Lung (tissue), 12 donors: Measurements from ENCODE around the gene KRT31. TPM values are rescaled to one million over a fixed set of nuclear protein-coding genes. Genes with fewer than 3 reads are reported as not detected.
"Not testable (repeated sequence)": the region's sequence is repeated elsewhere in the genome, so short reads cannot be mapped to it uniquely, and the experiment has no call there.

Source experiments
- ATAC-seq: fragments of 200-7000 bp; cut with Tn5 transposase; one replicate; pipeline ENCODE4 v1.9.1; 2020; ENCODE audit warnings: moderate number of reproducible peaks; ENCODE audit not compliant: insufficient read depth, low FRiP score
- DNase-seq, 3 donors: peaks; one replicate each; pipeline ENCODE4 v3.0.0-alpha.2; 2013 to 2017
- H3K27ac ChIP-seq, 2 donors: one replicate each; pipeline ENCODE4 v1.5.1; 2013; ENCODE audit warnings: mild to moderate bottlenecking in 2 of 2, moderate library complexity in 2 of 2, control low read depth in 1 of 2, inconsistent platforms in 1 of 2, low read depth in 1 of 2, low read length in 1 of 2
- H3K27me3 ChIP-seq, 3 donors: one replicate each; pipeline ENCODE4 v1.5.1; 2013; ENCODE audit warnings: low read length in 2 of 3; ENCODE audit not compliant: control insufficient read depth in 3 of 3, insufficient read depth in 3 of 3
- H3K36me3 ChIP-seq, 4 donors: one replicate each; pipeline ENCODE4 v1.5.1; 2013; ENCODE audit warnings: low read length in 4 of 4, mild to moderate bottlenecking in 1 of 4, moderate library complexity in 1 of 4; ENCODE audit not compliant: control insufficient read depth in 4 of 4, insufficient read depth in 4 of 4
- H3K4me1 ChIP-seq, 5 donors: one replicate each; pipeline ENCODE4 v1.5.1; 2013; ENCODE audit warnings: low read length in 5 of 5, mild to moderate bottlenecking in 2 of 5, moderate library complexity in 1 of 5; ENCODE audit not compliant: control insufficient read depth in 5 of 5, insufficient read depth in 5 of 5
- H3K4me3 ChIP-seq: one replicate; pipeline ENCODE4 v1.5.1; 2013; ENCODE audit warnings: mild to moderate bottlenecking, control low read depth, moderate library complexity
- H3K9ac ChIP-seq, 2 donors: one replicate each; pipeline ENCODE4 v1.5.1; 2013; ENCODE audit warnings: low read length in 2 of 2, control low read depth in 1 of 2; ENCODE audit not compliant: insufficient read depth in 1 of 2
- H3K9me3 ChIP-seq, 4 donors: one replicate each; pipeline ENCODE4 v1.5.1; 2013; ENCODE audit warnings: low read length in 3 of 4, mild to moderate bottlenecking in 1 of 4, moderate library complexity in 1 of 4; ENCODE audit not compliant: control insufficient read depth in 4 of 4, insufficient read depth in 3 of 4
- CTCF ChIP-seq: IDR thresholded peaks from 2 replicates; pipeline ENCODE4 v1.5.1; 2012; ENCODE audit warnings: mild to moderate bottlenecking; ENCODE audit errors: control extremely low read depth, extremely low read depth
- WGBS, 2 donors: extraction: QIAGEN DNeasy Blood & Tissue Kit; methylation state at CpG; one replicate each; pipeline ENCODE4 v1.1.7; 2013; 5-methylcytosine and 5-hydroxymethylcytosine counted together
- polyA plus RNA-seq, 2 donors: library from polyadenylated mRNA; stranded (reverse); fragments of 200-250 nt; gene quantifications; one replicate each; pipeline ENCODE4 v1.2.1, GENCODE V29; 2013
- total RNA-seq, 2 donors: library from RNA; depleted of rRNA in 1 of 2; stranded (reverse); fragments of >200 nt in 1 of 2; gene quantifications; one replicate each; pipeline ENCODE4 v1.2.1, GENCODE V29; 2014 to 2021
- donor health status: control.
- donor health status: control.
- donor health status: Bipolar disorder and iron deficiency.
- donor health status: healthy.
- donor health status: DM: yes; HTN: yes; CAD: no.

The KRT31 gene
- total and polyA plus RNA-seq, 4 donors: 0.02 TPM; not detected in 3

GRCh38 chr17:41433586-41433985 is 36.2 kb upstream of the KRT31 start:
- no peaks in the 10 kb centered on the region for H3K27me3 ChIP-seq
- H3K36me3 ChIP-seq: no peaks in the 10 kb centered on the region
- 63 to 67% methylated on average over 4 of the region's 4 CpGs for whole genome bisulfite sequencing, 2 donors
- DNase-seq (no peak), ATAC-seq (no peak)
- H3K9ac ChIP-seq: no peak overlapping the region
- H3K9me3 ChIP-seq: no peaks in the 10 kb centered on the region
- H3K4me1 ChIP-seq: no peaks in the 10 kb centered on the region
- no peak for TF ChIP-seq CTCF
- H3K4me3 ChIP-seq: no peak overlapping the region
- no peak overlapping the region for H3K27ac ChIP-seq

GRCh38 chr17:41430376-41430775 is 33.0 kb upstream of the KRT31 start:
- H3K27me3 ChIP-seq, ATAC-seq, H3K4me3 ChIP-seq, H3K9ac ChIP-seq, H3K9me3 ChIP-seq, H3K36me3 ChIP-seq, H3K27ac ChIP-seq, H3K4me1 ChIP-seq, DNase-seq: not testable (repeated sequence)
- 88% methylated on average over 9 of the region's 9 CpGs for WGBS, 2 donors

- Histone ChIP-seq H3K4me1 (no peaks in the 10 kb centered on the region), H3K36me3 (no peaks in the 10 kb centered on the region), H3K27ac (no peak overlapping the region), H3K9ac (no peak overlapping the region), H3K4me3 (no peak overlapping the region), H3K27me3 (no peaks in the 10 kb centered on the region), H3K9me3 (no peaks in the 10 kb centered on the region)
- TF ChIP-seq CTCF: no peak
- WGBS, 2 donors: 72 to 77% methylated on average over 7 of the region's 7 CpGs
- no peak for DNase-seq
- ATAC-seq: no peak
These were observed 32.3 kb upstream of the KRT31 start for GRCh38 chr17:41429667-41430066.

- Histone ChIP-seq H3K9ac (no peak overlapping the region), H3K4me1 (no peaks in the 10 kb centered on the region), H3K27me3 (no peaks in the 10 kb centered on the region), H3K4me3 (no peak overlapping the region), H3K27ac (no peak overlapping the region), H3K9me3 (no peaks in the 10 kb centered on the region), H3K36me3 (no peaks in the 10 kb centered on the region)
- DNase-seq: no peak
- no peak for ATAC-seq
- 71 to 81% methylated on average over 4 of the region's 4 CpGs for WGBS, 2 donors
- no peak for TF ChIP-seq CTCF
These were observed 31.3 kb upstream of the KRT31 start for GRCh38 chr17:41428591-41429291.
